ENCODE measurements around the gene TANGO2. TPM values are rescaled to one million over a fixed set of nuclear protein-coding genes. Genes with fewer than 3 reads are reported as not detected.

Gene TANGO2
- total RNA-seq, 1 donor from 2014 or later, result 10.0 TPM

- Mint-ChIP-seq H3K4me3 (no peak overlapping the region), H3K27me3 (ENCODE audit: insufficient read depth, low read depth) (peaks cover 5% of the 10 kb centered on the region), H3K9me3 (no peaks in the 10 kb centered on the region), H3K36me3 (peaks cover 2% of the 10 kb centered on the region), H3K27ac (no peak overlapping the region), H3K4me1 (peaks cover 22% of the 10 kb centered on the region)
- H3K9ac ChIP-seq, result no peak overlapping the region
- H3F3A ChIP-seq (ENCODE audit: low read depth), result peaks cover 10% of the 10 kb centered on the region
- DNase-seq (ENCODE audit: low spot score), result no peak
- TF ChIP-seq EZH2phosphoT487 (IDR thresholded peaks at IDR 0.05) (no peak), EZH2 (IDR thresholded peaks at IDR 0.05) (no peak), CTCF (IDR thresholded peaks at IDR 0.05) (no peak)
- no peaks in the 10 kb centered on the region for H3K27me3 ChIP-seq
- no peak overlapping the region for H3K4me3 ChIP-seq
- H3K36me3 ChIP-seq, result no peaks in the 10 kb centered on the region
- H3K9me3 ChIP-seq (ENCODE audit: low read depth), result no peaks in the 10 kb centered on the region
- H3K4me1 ChIP-seq, result peaks cover 10% of the 10 kb centered on the region
- H3K4me2 ChIP-seq, result no peak overlapping the region
- peaks cover 17% of the 10 kb centered on the region for H4K20me1 ChIP-seq (ENCODE audit: low read depth)
- no peak overlapping the region for H3K27ac ChIP-seq
- peaks cover 15% of the 10 kb centered on the region for H3K79me2 ChIP-seq (ENCODE audit: low read depth)
- H2AFZ ChIP-seq (replicated peaks), result no peak overlapping the region
These were observed 31.2 kb upstream of the TANGO2 start for GRCh38 chr22:19989725-19990067.

- Histone ChIP-seq H3K9me3 (ENCODE audit: low read depth) (no peaks in the 10 kb centered on the region), H4K20me1 (ENCODE audit: low read depth) (peaks cover 13% of the 10 kb centered on the region), H3K36me3 (no peaks in the 10 kb centered on the region), H3K79me2 (ENCODE audit: low read depth) (peaks cover 10% of the 10 kb centered on the region), H3F3A (ENCODE audit: low read depth) (peaks cover 10% of the 10 kb centered on the region), H3K4me1 (peaks cover 10% of the 10 kb centered on the region), H3K4me3 (no peak overlapping the region), H2AFZ (replicated peaks) (no peak overlapping the region), H3K4me2 (no peak overlapping the region), H3K9ac (no peak overlapping the region), H3K27me3 (no peaks in the 10 kb centered on the region), H3K27ac (no peak overlapping the region)
- Mint-ChIP-seq H3K4me3 (no peak overlapping the region), H3K27me3 (ENCODE audit: insufficient read depth, low read depth) (peaks cover 5% of the 10 kb centered on the region), H3K4me1 (peaks cover 19% of the 10 kb centered on the region), H3K36me3 (peaks cover 2% of the 10 kb centered on the region), H3K9me3 (no peaks in the 10 kb centered on the region), H3K27ac (no peak overlapping the region)
- TF ChIP-seq EZH2 (IDR thresholded peaks at IDR 0.05), result no peak
- TF ChIP-seq EZH2phosphoT487 (IDR thresholded peaks at IDR 0.05), result no peak
- TF ChIP-seq CTCF (IDR thresholded peaks at IDR 0.05), result no peak
- DNase-seq (ENCODE audit: low spot score), result no peak
These were observed 30.7 kb upstream of the TANGO2 start for GRCh38 chr22:19990188-19990587.

GRCh38 chr22:19990609-19991394, 30.1 kb upstream of the TANGO2 start:
- no peaks in the 10 kb centered on the region for H3K36me3 Mint-ChIP-seq
- Histone ChIP-seq H3K4me1 (peaks cover 7% of the 10 kb centered on the region), H3K9me3 (ENCODE audit: low read depth) (no peaks in the 10 kb centered on the region), H4K20me1 (ENCODE audit: low read depth) (peaks cover 6% of the 10 kb centered on the region), H3K79me2 (ENCODE audit: low read depth) (peaks cover 4% of the 10 kb centered on the region), H3K27me3 (no peaks in the 10 kb centered on the region), H3K4me3 (no peak overlapping the region), H3K9ac (no peak overlapping the region), H3K27ac (no peak overlapping the region), H3K4me2 (no peak overlapping the region), H2AFZ (replicated peaks) (no peak overlapping the region), H3F3A (ENCODE audit: low read depth) (peaks cover 10% of the 10 kb centered on the region), H3K36me3 (no peaks in the 10 kb centered on the region)
- H3K27me3 Mint-ChIP-seq (ENCODE audit: insufficient read depth, low read depth), result peaks cover 5% of the 10 kb centered on the region
- H3K4me1 Mint-ChIP-seq, result peaks cover 13% of the 10 kb centered on the region
- H3K27ac Mint-ChIP-seq, result no peak overlapping the region
- TF ChIP-seq EZH2 (IDR thresholded peaks at IDR 0.05) (no peak), EZH2phosphoT487 (IDR thresholded peaks at IDR 0.05) (no peak), CTCF (IDR thresholded peaks at IDR 0.05) (no peak)
- H3K4me3 Mint-ChIP-seq, result no peak overlapping the region
- DNase-seq (ENCODE audit: low spot score), result no peak
- no peaks in the 10 kb centered on the region for H3K9me3 Mint-ChIP-seq
